Transverse colon (tissue), 4 donors: ENCODE data around the gene KDM3A. TPM values are rescaled to one million over a fixed set of nuclear protein-coding genes. Genes with fewer than 3 reads are reported as not detected.

Source experiments
- DNase-seq: peaks from one replicate; pipeline ENCODE4 v3.0.0-alpha.2; 2019
- H3K27ac ChIP-seq, 4 donors: fragments of 200-600 bp; sonication (generic); 2 replicates each; pipeline ENCODE4 v1.5.1; 2016 to 2018; ENCODE audit warnings: inconsistent platforms in 4 of 4
- H3K27me3 ChIP-seq: fragments of 200-600 bp; sonication (generic); 2 replicates; pipeline ENCODE4 v1.5.1; 2017; ENCODE audit warnings: inconsistent platforms
- H3K36me3 ChIP-seq, 4 donors: fragments of 200-600 bp; sonication (generic); 2 replicates each; pipeline ENCODE4 v1.5.1; 2017 to 2019; ENCODE audit warnings: inconsistent platforms in 4 of 4
- H3K4me1 ChIP-seq, 4 donors: fragments of 200-600 bp; sonication (generic); 2 replicates each; pipeline ENCODE4 v1.5.1; 2017 to 2020; ENCODE audit warnings: inconsistent platforms in 4 of 4
- H3K4me3 ChIP-seq, 4 donors: fragments of 200-600 bp; sonication (generic); 1 replicate in 1 of 4; 2 replicates in 3 of 4; pipeline versions ENCODE4 v1.5.1 to v1.6.1; 2017 to 2019; ENCODE audit warnings: inconsistent platforms in 4 of 4
- H3K9me3 ChIP-seq, 2 donors: fragments of 200-600 bp; sonication (generic); 2 replicates each; pipeline ENCODE4 v1.5.1; 2017 to 2019; ENCODE audit warnings: inconsistent platforms in 2 of 2
- CTCF ChIP-seq, 5 experiments: fragments of 200-600 bp in 3 of 5; fragments of 450-650 bp in 2 of 5; sonication (generic) in 3 of 5; IDR thresholded peaks; 1 replicate in 2 of 5; 2 replicates in 3 of 5; pipeline ENCODE4 v1.5.1; 2016 to 2017; ENCODE audit warnings: antibody characterized with exemption in 5 of 5, inconsistent platforms in 3 of 5, mild to moderate bottlenecking in 2 of 5, moderate library complexity in 1 of 5
- EP300 ChIP-seq: sonication (generic); formaldehyde crosslinking; IDR thresholded peaks from one replicate; pipeline ENCODE4 v1.6.1; 2017; ENCODE audit warnings: antibody characterized with exemption, low read depth
- POLR2A ChIP-seq: fragments of 450-650 bp; IDR thresholded peaks from one replicate; pipeline ENCODE4 v1.6.1; 2016; ENCODE audit warnings: antibody characterized with exemption, mild to moderate bottlenecking, moderate library complexity
- POLR2AphosphoS5 ChIP-seq, 3 donors: sonication (generic); formaldehyde crosslinking; IDR thresholded peaks; one replicate each; pipeline ENCODE4 v1.6.1; 2016; ENCODE audit warnings: antibody characterized with exemption in 3 of 3
- WGBS, 2 donors: methylation state at CpG; one replicate each; pipeline ENCODE4 v1.1.5; 2018; ENCODE audit warnings: low coverage in 1 of 2; 5-methylcytosine and 5-hydroxymethylcytosine counted together
- in situ Hi-C, 4 donors: fragments of 200-750 bp; cut with MboI; loops; one replicate each; pipeline versions ENCODE4 v1.15.0 to v1.15.1; 2017; ENCODE audit warnings: low sequenced_read_pairs in 3 of 4, low pct_ligation_motif_present in 1 of 4, low pct_unique_long_range_greater_than_20kb in 1 of 4
- intact Hi-C: fragments of 100-400 bp; cut with DNase I; formaldehyde crosslinking; loops from one replicate; pipeline ENCODE4 v1.15.1; 2023; ENCODE audit warnings: low total_unique reads
- total RNA-seq, 4 donors: library from RNA; depleted of rRNA; stranded (reverse); fragments of >200 nt; gene quantifications; one replicate each; pipeline ENCODE4 v1.1.0, GENCODE V29; 2016

KDM3A gene
- total RNA-seq, 4 donors from 2014 or later: 40.4 to 173 (median 55.0) TPM

GRCh38 chr2:86461042-86461743, 20.0 kb downstream of the KDM3A start:
- Histone ChIP-seq H3K27ac (no peak overlapping the region), H3K4me1 (peaks cover 0 to 16% (median 0%) of the 10 kb centered on the region in 4 donors), H3K9me3 (no peaks in the 10 kb centered on the region), H3K27me3 (no peaks in the 10 kb centered on the region), H3K36me3 (peaks cover 0 to 91% (median 35%) of the 10 kb centered on the region in 4 donors), H3K4me3 (no peak overlapping the region)
- no peak for DNase-seq
- WGBS, 2 donors: 81 to 98% methylated on average over 2 to 3 of the region's 3 CpGs
- in situ Hi-C loops: no loop called here
- TF ChIP-seq POLR2AphosphoS5 (IDR thresholded peaks at IDR 0.05): no peak
- TF ChIP-seq EP300: no peak
- TF ChIP-seq POLR2A: no peak
- TF ChIP-seq CTCF (IDR thresholded peaks at IDR 0.05): no peak
- intact Hi-C loops: no loop called here

DNA sequence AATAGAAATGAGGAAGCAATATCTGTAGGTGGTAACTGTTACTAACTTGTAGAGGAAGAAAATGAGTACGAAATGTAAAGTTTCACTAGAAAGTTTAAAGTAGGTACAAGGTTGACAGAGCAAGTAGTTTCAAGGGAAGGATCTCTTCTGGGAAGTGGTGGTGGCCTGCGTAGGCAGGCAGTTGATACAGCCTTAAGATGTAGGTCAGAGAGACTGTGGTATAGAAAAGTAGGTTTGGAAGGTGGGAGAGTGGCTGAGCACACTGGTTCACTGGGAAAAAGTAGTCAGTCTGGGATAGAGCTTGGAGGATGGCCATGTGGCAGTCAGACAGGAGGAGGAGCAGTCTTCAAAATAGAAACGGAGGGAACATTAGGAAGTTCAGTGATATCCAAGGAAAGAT, 23.5 kb downstream of the KDM3A start:
- TF ChIP-seq EP300 (no peak), POLR2AphosphoS5 (IDR thresholded peaks at IDR 0.05) (no peak), CTCF (IDR thresholded peaks at IDR 0.05) (no peak), POLR2A (no peak)
- Histone ChIP-seq H3K27ac (peak overlapping the region in 2 of 4 donors; percentile 7 to 52), H3K27me3 (no peaks in the 10 kb centered on the region), H3K4me3 (no peak overlapping the region), H3K36me3 (peaks cover 0 to 85% (median 36%) of the 10 kb centered on the region in 4 donors), H3K9me3 (no peaks in the 10 kb centered on the region), H3K4me1 (peaks cover 0 to 22% (median 2%) of the 10 kb centered on the region in 4 donors)
- DNase-seq: no peak
- 72 to 82% methylated on average over 3 of the region's 3 CpGs for WGBS, 2 donors
- intact Hi-C loops (no loop called here), in situ Hi-C loops (no loop called here)

DNA sequence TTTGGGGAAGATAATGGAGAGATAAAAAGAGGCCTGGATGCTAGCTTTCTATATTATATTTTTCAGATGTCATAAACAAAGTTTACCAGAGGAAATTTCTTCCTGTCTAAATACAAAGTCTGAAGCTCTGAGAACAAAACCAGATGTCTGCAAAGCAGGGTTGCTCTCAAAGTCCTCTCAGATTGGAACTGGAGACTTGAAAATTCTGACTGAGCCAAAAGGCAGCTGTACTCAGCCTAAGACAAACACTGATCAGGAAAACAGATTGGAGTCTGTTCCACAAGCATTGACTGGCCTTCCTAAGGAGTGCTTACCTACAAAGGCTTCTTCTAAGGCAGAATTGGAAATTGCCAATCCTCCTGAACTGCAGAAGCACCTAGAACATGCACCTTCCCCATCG, 25.1 kb downstream of the KDM3A start:
- no peak for DNase-seq
- no peak overlapping the region for H3K4me3 ChIP-seq
- H3K9me3 ChIP-seq: no peaks in the 10 kb centered on the region
- H3K36me3 ChIP-seq: peaks cover 0 to 83% (median 33%) of the 10 kb centered on the region in 4 donors
- 93 to 100% methylated on average over 1 of the region's 1 CpG for WGBS, 2 donors
- H3K27ac ChIP-seq: peak overlapping the region in 1 of 4 donors; percentile 47
- intact Hi-C loops: no loop called here
- no peaks in the 10 kb centered on the region for H3K27me3 ChIP-seq
- in situ Hi-C loops: no loop called here
- TF ChIP-seq POLR2A (no peak), POLR2AphosphoS5 (IDR thresholded peaks at IDR 0.05) (no peak), EP300 (no peak), CTCF (IDR thresholded peaks at IDR 0.05) (no peak)
- peaks cover 0 to 22% (median 2%) of the 10 kb centered on the region in 4 donors for H3K4me1 ChIP-seq

DNA sequence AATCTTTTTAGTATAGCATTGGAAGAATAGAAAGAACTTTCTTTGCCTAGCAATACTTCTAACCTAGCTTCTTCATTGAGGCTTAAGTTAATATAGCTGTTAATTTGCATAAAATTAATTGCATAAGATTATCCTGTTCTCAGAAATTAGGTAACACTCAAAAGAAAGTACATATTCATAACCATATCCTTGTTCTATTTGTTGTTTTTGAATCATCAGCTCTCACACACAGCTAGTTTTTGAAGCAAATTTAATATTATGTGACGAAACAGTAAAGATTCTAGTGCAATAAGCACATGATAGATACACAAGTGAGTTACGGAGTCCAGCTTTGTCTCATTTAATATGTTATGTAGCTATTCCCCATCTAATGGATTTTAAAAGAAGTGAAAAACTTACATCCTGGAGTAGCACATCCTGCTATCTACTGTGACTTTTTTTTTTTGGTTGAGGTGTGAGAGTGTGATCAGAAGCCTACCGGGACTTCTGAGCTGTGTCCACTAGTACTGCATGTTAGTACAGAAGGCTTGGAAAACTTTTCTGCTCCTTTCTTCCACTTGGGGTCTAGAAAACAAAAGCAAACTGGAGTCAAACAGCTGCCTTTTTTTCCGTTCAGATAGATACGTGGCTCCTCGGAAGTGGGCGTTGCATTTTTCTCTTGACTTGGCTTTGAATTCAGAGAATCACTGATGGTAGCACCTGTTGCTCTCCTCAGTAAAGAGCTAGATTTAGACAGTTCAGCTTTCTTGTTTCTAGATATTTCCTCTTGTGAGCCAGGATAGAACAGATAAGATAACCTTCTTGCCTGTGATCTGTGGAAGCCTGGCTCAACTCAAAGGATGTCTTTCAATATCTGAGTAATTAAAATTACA, 27.2 kb downstream of the KDM3A start:
- Histone ChIP-seq H3K27ac (no peak overlapping the region), H3K4me1 (peaks cover 0 to 22% (median 2%) of the 10 kb centered on the region in 4 donors), H3K9me3 (no peaks in the 10 kb centered on the region), H3K4me3 (no peak overlapping the region), H3K27me3 (no peaks in the 10 kb centered on the region), H3K36me3 (peaks cover 0 to 82% (median 32%) of the 10 kb centered on the region in 4 donors)
- no peak for DNase-seq
- WGBS, 2 donors: 75 to 90% methylated on average over 7 of the region's 7 CpGs
- intact Hi-C loops: no loop called here
- TF ChIP-seq EP300 (no peak), CTCF (IDR thresholded peaks at IDR 0.05) (no peak), POLR2AphosphoS5 (IDR thresholded peaks at IDR 0.05) (no peak), POLR2A (no peak)
- in situ Hi-C loops: no loop called here
